ENCODE measurements around the gene DHRS9.

DNA sequence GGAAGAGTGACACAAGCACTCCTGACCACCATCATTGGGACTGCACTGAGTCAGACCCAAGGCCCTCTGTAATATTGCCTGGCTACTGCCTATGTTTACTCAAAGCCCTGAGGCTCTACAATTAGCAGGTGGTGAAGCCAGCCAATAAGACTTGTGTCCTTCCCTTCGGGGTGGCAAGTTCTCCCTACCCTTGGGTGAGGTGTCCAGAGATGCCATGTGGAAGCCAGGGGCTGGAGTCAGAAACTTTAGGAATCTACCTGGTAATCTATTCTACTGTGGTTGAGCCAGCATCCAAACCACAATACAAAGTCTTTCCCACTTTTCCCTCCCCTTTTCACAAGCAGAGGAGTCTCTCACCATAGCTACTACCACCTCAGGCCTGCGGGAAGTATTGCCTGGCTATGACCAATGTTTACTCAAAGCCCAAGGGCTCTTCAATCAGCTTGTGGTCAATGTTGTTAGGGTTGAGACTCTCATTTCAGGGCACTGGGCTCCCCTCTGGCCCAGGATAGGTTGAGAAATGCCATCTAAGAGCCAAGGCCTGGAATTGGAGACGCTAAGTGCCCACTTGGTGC, 17.6 kb downstream of the DHRS9 start:
- TF ChIP-seq, protein P1, sequence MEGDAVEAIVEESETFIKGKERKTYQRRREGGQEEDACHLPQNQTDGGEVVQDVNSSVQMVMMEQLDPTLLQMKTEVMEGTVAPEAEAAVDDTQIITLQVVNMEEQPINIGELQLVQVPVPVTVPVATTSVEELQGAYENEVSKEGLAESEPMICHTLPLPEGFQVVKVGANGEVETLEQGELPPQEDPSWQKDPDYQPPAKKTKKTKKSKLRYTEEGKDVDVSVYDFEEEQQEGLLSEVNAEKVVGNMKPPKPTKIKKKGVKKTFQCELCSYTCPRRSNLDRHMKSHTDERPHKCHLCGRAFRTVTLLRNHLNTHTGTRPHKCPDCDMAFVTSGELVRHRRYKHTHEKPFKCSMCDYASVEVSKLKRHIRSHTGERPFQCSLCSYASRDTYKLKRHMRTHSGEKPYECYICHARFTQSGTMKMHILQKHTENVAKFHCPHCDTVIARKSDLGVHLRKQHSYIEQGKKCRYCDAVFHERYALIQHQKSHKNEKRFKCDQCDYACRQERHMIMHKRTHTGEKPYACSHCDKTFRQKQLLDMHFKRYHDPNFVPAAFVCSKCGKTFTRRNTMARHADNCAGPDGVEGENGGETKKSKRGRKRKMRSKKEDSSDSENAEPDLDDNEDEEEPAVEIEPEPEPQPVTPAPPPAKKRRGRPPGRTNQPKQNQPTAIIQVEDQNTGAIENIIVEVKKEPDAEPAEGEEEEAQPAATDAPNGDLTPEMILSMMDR (conservative IDR thresholded peaks at IDR 0.05 in 1 of 2, IDR thresholded peaks at IDR 0.05 in 1 of 2; ENCODE audit: extremely low read depth in 1 of 2, insufficient read depth in 1 of 2, low read depth in 1 of 2, low read length in 2 of 2), result no peak
- TF ChIP-seq EZH2 (IDR thresholded peaks at IDR 0.05; ENCODE audit: borderline replicate concordance, low read length), result no peak
